ENCODE measurements around the gene ACSL4.

DNA sequence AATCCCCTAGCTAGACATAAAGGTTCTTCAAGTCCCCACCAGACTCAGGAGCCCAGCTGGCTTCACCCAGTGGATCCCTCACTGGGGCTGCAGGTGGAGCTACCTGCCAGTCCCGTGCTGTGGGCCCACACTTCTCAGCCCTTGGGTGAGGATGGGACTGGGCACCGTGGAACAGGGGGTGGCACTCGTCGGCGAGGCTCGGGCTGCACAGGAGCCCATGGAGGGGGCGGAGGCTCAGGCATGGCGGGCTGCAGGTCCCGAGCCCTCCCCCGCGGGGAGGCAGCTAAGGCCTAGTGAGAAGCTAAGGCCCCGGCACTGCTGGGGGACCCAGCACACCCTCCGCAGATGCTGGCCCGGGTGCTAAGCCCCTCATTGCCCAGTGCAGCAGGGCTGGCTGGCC, 16.1 kb upstream of the ACSL4 start:
- TF ChIP-seq, protein P1, sequence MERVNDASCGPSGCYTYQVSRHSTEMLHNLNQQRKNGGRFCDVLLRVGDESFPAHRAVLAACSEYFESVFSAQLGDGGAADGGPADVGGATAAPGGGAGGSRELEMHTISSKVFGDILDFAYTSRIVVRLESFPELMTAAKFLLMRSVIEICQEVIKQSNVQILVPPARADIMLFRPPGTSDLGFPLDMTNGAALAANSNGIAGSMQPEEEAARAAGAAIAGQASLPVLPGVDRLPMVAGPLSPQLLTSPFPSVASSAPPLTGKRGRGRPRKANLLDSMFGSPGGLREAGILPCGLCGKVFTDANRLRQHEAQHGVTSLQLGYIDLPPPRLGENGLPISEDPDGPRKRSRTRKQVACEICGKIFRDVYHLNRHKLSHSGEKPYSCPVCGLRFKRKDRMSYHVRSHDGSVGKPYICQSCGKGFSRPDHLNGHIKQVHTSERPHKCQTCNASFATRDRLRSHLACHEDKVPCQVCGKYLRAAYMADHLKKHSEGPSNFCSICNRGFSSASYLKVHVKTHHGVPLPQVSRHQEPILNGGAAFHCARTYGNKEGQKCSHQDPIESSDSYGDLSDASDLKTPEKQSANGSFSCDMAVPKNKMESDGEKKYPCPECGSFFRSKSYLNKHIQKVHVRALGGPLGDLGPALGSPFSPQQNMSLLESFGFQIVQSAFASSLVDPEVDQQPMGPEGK (CRISPR knock-in tag; IDR thresholded peaks at IDR 0.05; ENCODE audit: borderline replicate concordance) = no peak
- TF ChIP-seq, protein P2, sequence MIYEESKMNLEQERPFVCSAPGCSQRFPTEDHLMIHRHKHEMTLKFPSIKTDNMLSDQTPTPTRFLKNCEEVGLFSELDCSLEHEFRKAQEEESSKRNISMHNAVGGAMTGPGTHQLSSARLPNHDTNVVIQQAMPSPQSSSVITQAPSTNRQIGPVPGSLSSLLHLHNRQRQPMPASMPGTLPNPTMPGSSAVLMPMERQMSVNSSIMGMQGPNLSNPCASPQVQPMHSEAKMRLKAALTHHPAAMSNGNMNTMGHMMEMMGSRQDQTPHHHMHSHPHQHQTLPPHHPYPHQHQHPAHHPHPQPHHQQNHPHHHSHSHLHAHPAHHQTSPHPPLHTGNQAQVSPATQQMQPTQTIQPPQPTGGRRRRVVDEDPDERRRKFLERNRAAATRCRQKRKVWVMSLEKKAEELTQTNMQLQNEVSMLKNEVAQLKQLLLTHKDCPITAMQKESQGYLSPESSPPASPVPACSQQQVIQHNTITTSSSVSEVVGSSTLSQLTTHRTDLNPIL (CRISPR knock-in tag; IDR thresholded peaks at IDR 0.05; ENCODE audit: low read depth) = no peak
- TF ChIP-seq ZC3H10 (CRISPR knock-in tag; IDR thresholded peaks at IDR 0.05) (no peak), ZNF70 (CRISPR knock-in tag; IDR thresholded peaks at IDR 0.05) (no peak), ARNTL (CRISPR knock-in tag; IDR thresholded peaks at IDR 0.05; ENCODE audit: borderline replicate concordance, low read depth) (no peak), ZNF565 (CRISPR knock-in tag; conservative IDR thresholded peaks at IDR 0.05; ENCODE audit: low read depth) (no peak), ZFP30 (CRISPR knock-in tag; IDR thresholded peaks at IDR 0.05) (no peak), TCF4 (CRISPR knock-in tag; IDR thresholded peaks at IDR 0.05; ENCODE audit: borderline replicate concordance) (no peak), SNAI2 (CRISPR knock-in tag; IDR thresholded peaks at IDR 0.05) (no peak), ESRRG (CRISPR knock-in tag; IDR thresholded peaks at IDR 0.05) (no peak)
- TF ChIP-seq, protein P3, sequence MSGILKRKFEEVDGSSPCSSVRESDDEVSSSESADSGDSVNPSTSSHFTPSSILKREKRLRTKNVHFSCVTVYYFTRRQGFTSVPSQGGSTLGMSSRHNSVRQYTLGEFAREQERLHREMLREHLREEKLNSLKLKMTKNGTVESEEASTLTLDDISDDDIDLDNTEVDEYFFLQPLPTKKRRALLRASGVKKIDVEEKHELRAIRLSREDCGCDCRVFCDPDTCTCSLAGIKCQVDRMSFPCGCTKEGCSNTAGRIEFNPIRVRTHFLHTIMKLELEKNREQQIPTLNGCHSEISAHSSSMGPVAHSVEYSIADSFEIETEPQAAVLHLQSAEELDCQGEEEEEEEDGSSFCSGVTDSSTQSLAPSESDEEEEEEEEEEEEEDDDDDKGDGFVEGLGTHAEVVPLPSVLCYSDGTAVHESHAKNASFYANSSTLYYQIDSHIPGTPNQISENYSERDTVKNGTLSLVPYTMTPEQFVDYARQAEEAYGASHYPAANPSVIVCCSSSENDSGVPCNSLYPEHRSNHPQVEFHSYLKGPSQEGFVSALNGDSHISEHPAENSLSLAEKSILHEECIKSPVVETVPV (CRISPR knock-in tag; IDR thresholded peaks at IDR 0.05) = no peak

Data from SK-N-SH treated with all-trans-retinoic acid at 6 μM for 48 hours (cell line).